GM19240 (cell line): ENCODE measurements around the gene MCHR1.

Experiments
- DNase-seq: peaks from one replicate; pipeline ENCODE4 v3.0.0; 2011; ENCODE audit warnings: low spot score; ENCODE audit not compliant: insufficient read length

MCHR1 gene

GRCh38 chr22:40723396-40723933 lies 44.2 kb downstream of the MCHR1 start:
- DNase-seq, result no peak

- DNase-seq, result no peak
Measured at GRCh38 chr22:40726514-40726913, 47.2 kb downstream of the MCHR1 start.

GRCh38 chr22:40727070-40727963 lies 48.0 kb downstream of the MCHR1 start:
- DNase-seq, result no peak

GRCh38 chr22:40727964-40728615 lies 48.8 kb downstream of the MCHR1 start:
- DNase-seq, result no peak

GRCh38 chr22:40728731-40729189 lies 49.5 kb downstream of the MCHR1 start:
- no peak for DNase-seq

GRCh38 chr22:40729284-40729683 lies 50.0 kb downstream of the MCHR1 start:
- no peak for DNase-seq
